ENCODE data around the gene KRT74.

DNA sequence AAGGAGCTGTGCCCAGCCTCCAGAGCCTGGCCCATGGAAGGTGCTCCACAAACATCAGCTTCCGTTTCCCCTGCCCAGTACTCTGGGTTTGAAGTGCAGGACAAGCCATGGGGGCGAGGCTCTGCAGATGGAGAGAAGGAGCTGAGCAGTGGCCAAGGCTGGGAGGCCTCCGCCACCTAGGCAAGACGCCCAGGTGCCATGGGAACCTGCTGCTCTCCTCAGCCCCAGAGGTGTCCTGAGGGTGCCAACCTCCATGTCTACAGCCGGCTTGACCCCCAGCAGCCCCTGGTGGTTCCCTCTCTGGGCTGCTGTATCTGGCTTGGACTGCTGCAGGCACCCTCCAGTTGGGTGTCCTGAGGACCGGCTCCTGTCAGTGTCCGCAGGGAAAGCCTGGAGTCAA lies 33.1 kb downstream of the KRT74 start:
- TF ChIP-seq POLR2AphosphoS5 (IDR thresholded peaks at IDR 0.05) (no peak), CTCF (IDR thresholded peaks at IDR 0.05) (no peak), EP300 (IDR thresholded peaks at IDR 0.05) (no peak), POLR2A (IDR thresholded peaks at IDR 0.05) (no peak)

Measured in suprapubic skin (tissue), 4 donors.